ENCODE data around the gene DICER1.
"Not testable (repeated sequence)": the region's sequence is repeated elsewhere in the genome, so short reads cannot be mapped to it uniquely, and the experiment has no call there.

Gene DICER1

DNA sequence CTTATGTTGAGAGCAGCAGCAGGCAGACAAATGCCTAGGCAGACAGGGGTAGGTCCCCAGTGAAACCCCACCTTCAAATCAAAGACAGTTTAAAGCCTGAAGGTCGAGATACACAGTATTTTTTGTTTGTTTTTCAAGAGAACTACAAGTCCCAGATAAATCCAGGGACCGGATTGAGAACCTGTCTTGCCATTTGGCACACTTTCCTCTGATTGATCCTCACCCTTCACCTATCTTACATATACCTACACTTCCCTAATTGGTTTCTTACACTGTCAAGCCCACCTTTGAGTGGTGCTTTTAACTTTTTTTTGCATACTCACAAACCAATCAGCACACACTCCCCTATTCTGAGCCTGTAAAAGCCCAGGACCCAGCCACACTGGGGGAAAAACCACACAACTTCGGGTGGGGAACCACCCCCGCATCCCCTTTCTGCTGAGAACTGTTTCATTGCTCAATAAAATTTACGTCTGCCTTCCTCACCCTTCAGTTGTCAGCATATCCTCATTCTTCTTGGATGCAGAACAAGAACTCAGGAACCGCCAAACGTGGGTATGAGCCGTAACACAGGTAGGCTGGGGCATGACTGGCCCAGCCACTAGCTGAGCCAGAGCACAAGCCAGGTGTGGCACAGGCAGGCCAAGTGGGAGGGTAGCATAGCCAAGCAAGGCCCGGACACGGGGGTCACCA lies 11.1 kb downstream of the DICER1 start:
- DNase-seq (ENCODE audit: low spot score), result no peak

- DNase-seq (ENCODE audit: low spot score), result no peak
Observed at GRCh38 chr14:95144849-95145248, 12.5 kb downstream of the DICER1 start.

DNA sequence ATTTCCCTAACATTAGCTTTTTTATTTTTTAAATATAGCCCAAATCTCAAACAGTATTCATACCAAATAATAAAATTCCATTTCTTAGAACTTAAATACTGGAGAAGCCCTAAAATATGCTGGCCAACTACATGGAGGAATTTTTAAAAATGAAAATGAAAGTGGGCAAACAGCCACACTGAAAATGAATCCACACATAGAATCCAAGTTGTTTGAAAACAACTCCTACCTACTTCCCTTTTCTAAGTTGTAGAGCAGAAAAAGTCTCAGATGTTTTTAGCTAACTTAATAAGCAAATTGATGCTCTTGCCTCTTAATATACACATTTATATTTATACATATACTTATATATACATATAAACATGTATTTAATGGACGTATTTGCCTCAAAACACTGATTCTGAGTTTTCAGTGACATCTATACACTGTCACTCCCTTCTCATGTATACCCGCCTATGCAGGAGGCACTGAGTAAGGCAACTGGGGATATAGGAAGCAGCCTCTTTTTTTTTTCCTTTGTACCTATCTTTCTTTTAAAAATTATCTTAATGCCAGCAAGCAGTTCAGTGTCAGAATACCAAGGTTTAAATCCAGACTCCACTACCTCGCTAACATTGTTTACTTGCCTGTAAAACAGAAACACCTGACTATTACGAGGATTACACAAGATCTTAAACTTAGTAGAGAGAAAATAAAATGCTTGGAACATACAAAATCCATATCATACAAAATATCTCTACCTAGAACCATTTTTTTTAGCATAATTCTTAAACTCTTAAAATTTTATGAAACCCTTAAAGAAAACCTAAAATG lies 13.3 kb downstream of the DICER1 start:
- DNase-seq (ENCODE audit: low spot score), result no peak

GRCh38 chr14:95142208-95142607 lies 15.1 kb downstream of the DICER1 start:
- DNase-seq (ENCODE audit: low spot score), result no peak

DNA sequence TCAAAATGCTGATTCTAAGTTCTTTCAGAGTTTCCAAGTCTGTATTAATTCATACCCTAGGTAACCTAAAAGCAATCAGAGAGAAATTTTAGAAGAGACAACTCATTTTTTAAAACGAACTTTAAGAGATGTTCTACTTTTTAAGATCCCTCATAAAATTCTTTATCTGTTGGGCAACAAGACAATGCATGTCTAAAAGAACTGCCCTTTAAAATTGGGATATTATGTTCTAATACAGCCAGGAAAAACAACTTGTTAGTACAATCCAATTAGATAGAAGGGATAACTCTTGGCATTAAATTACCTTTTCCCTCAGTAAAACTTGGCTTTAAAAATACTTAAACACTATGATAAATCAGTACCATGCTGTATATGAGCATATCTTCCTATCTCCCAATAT lies 15.6 kb downstream of the DICER1 start:
- DNase-seq (ENCODE audit: low spot score), result no peak

DNA sequence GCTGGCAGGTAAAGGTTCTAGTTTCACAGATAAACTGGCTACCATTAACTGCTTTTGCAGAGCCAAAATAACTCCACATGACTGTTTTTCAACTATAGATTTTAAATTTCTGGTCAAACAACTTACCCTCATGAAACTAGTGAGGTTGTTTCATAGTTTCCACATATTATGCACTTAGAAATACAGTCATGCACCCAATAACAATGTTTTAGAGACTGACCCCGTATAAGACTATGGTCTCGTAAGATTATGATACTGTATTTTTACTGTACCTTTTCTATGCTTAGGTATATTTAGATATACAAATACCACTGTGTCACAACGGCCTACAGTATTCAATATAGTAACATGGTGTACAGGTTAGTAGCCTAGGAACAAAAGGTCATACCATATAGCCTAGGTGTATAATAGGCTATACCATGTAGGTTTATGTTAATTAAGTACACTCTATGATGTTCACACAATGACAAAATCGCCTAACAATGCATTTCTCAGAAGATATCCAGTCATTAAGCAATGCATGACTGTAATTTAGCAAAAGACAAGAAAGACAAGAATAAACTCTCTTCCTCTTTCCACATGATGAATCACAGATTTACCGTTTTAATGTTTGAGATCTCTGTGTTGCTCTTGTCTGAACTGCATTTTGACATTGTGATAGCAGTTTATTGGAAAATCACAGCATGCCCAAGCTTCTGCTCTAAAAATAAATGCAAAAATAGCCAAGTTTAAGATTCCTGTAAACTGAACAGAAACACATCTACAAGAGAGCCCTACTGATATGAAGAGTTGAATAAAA lies 17.1 kb downstream of the DICER1 start:
- no peak for DNase-seq (ENCODE audit: low spot score)

DNA sequence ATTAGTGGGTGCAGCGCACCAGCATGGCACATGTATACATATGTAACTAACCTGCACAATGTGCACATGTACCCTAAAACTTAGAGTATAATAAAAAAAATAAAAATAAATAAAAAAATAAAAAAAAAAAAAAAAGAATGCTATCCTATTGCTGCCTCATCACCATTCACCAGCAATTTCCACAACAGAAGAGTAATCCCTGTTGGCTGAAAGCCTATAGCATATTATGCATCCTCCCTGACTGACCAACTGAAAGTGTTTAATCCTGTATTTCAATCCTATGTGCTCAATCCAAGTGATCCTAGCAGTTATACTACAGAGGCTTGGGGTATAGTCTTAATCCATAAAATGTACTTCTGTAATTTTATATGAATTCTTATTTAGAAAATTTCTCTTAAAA lies 18.5 kb downstream of the DICER1 start:
- no peak for DNase-seq (ENCODE audit: low spot score)

- DNase-seq (ENCODE audit: low spot score), result not testable (repeated sequence)
Observed at GRCh38 chr14:95138455-95138854, 18.9 kb downstream of the DICER1 start.

GRCh38 chr14:95137804-95138167 lies 19.5 kb downstream of the DICER1 start:
- DNase-seq (ENCODE audit: low spot score), result no peak

- no peak for DNase-seq (ENCODE audit: low spot score)
Observed at GRCh38 chr14:95137164-95137803, 20.0 kb downstream of the DICER1 start.

- DNase-seq (ENCODE audit: low spot score), result no peak
Observed at GRCh38 chr14:95136631-95137030, 20.7 kb downstream of the DICER1 start.

- no peak for DNase-seq (ENCODE audit: low spot score)
Observed at GRCh38 chr14:95134304-95134933, 22.9 kb downstream of the DICER1 start.

GRCh38 chr14:95133282-95133681 lies 24.0 kb downstream of the DICER1 start:
- DNase-seq (ENCODE audit: low spot score), result no peak

- no peak for DNase-seq (ENCODE audit: low spot score)
Observed at GRCh38 chr14:95132760-95133159, 24.6 kb downstream of the DICER1 start.

DNA sequence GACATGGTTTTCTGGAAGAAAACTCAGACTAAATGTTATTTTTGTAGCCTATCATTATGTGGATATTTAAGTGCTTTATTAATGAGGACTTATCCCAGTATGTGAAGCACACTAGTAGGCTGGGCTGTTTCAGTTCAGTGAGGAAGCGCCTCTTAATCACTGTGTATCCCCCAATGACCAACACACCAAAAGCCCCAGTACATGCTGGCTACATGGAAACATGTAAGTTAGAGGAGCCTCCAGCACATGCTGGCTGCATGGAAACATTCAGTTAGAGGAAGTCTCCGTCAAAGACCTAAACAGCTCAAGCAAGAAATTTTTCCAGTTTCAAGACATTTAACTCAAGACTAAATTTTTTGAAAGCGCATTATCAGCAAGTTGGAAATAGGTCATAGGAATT lies 26.8 kb downstream of the DICER1 start:
- DNase-seq (ENCODE audit: low spot score), result no peak

DNA sequence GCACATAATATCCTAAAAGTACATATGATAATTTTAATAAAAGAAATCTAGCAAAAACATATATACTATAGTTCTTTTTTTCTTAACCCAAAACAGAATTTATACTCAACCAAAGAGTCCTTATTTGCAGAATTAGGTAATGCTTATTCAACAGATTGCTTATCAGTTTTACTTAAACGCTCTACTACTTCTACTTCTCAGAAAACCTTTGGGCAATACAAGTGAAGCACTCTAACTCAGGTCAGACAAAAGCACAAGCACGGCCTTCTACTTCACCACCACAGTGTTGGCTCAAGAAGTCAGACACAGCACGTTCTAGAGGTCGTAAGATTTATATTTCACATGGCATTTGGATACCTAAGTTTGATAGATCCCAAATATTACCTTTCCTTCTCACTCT lies 29.2 kb downstream of the DICER1 start:
- DNase-seq (ENCODE audit: low spot score), result no peak

DNA sequence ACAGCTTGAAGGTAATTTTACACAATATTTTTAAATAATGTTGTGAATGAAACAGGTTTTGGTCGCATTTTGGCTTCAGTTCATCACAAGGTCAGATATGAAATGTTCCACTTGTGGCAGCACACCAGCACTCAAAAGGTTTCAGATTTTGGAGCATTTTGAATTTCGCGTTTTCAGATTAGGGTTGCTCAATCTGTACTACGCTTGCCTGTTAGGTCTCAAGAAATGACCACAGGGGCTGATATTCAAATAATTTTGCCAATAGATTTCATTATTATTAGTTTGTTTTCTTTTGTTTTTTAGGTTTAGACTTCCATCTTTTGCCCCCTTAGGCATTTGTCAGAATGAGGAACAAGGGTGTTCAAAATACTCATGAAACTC lies 29.8 kb downstream of the DICER1 start:
- no peak for DNase-seq (ENCODE audit: low spot score)

DNA sequence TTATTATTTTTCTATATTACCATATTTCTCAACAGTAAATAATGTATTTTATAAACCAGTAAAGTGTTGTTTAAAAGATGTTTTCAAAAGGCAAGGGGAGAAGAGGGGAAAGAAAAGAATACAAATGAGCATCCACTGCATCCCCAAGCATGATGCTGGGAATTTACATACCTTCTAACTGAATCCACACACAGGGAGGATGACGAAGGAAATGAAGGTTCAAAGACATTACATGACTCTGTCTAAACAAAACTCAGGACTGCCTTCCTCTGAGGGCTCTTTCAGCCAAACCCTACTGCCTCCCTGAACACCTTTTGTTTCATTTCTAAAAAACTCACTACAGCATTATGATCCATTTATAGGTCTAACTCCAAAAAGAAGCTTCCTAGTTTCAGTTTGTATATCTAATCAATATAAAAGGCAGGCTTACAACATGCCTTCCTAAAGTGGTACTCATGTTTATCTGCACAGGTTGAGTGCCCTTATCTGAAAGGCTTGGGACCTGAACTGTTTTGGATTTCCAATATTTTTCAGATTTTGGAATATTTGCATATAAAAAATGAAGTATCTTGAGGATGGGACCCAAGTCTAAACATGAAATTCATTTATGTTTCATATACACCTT lies 30.3 kb downstream of the DICER1 start:
- no peak for DNase-seq (ENCODE audit: low spot score)

DNA sequence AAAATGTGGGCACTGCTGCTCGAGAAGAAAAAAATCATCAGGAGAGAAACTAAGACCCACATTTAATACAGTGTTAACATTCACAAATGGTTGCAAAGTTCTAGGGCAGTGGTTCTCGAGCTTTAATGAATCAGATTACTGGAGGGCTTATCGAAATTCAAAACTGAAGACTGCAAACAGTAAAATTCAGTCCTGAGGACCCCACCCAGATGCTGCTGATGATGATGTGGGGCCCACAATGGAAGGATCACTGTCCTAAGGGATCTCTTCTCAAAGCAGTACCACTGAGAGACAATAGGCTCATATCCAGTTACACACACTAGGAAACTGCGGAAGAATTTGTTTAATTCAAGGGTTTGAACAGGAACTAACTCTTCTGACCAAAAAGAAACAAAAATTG lies 31.4 kb downstream of the DICER1 start:
- DNase-seq (ENCODE audit: low spot score), result no peak

DNA sequence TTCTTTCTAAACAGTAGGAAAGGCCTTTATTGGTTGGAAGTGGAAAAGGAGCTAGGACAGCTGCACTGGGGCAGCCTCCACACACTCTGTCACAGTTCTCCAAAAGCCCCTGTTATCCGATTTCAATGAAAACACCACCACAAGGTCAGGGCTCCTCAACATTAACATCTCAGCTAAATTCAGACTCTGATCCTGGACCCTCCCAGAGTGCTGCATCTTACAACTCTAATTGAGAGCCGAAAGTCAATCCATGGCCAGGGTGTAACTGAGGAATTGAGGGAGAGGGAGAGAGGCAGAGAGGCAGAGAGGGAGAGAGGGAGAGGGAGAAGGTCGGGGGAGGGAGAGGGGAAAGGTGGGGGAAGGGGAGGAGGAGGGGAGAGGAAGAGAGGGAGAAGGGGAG lies 32.1 kb downstream of the DICER1 start:
- DNase-seq (ENCODE audit: low spot score), result no peak

DNA sequence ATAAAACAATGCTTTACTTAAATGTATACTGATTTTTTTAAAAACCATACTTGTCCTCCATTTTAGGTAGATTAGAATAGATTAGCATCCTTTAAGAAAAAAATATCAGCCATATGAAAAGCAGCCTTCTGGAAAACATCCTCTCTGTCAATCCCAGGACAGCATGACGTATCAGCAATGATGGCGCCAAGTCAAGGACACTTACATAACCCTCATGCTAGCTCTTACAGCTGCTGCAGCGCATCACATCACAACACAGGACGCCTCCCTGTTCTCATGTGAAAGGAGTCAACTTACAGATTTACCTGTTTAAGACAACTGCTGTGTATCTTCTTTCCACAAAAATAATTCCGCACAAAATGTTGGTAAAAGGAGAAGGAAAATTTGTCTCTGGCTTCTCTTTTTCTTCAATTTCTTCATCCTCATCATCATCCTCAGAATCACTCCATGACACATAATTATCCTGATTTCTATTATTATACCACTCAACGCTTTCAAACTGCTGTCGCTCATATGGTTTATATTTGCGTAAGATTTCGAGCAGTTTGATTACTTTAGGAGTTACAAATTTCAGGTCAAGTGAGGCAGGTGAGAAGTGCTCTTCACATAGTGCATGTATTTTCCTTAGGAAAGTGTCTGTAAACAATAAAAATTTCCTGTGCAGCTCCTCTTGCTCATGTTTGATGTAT lies 33.3 kb downstream of the DICER1 start:
- no peak for DNase-seq (ENCODE audit: low spot score)
